Astrocyte of the cerebellum (primary cell): ENCODE results near the gene CD300C.
"Not testable (repeated sequence)": the region's sequence is repeated elsewhere in the genome, so short reads cannot be mapped to it uniquely, and the experiment has no call there.

ENCODE experiments used
- DNase-seq: peaks from one replicate; pipeline ENCODE4 v3.0.0-alpha.2; 2011; ENCODE audit warnings: low read depth
- H3K4me3 ChIP-seq: 2 replicates; pipeline ENCODE4 v1.5.1; 2011; ENCODE audit warnings: mild to moderate bottlenecking, low read depth, low read length, moderate library complexity
- in situ Hi-C: cut with HindIII; loops from 2 replicates; pipeline ENCODE4 v1.10.0; 2017; ENCODE audit warnings: low sequenced_read_pairs
- TF ChIP-seq, protein P1 (sequence below): IDR thresholded peaks from 2 replicates; pipeline ENCODE4 v1.5.1; 2012; ENCODE audit warnings: low read length, low read depth, moderate library complexity, mild to moderate bottlenecking; ENCODE audit errors: missing control alignments

The CD300C gene

GRCh38 chr17:74561586-74561985, 15.7 kb upstream of the CD300C start:
- in situ Hi-C loops = no loop called here
- DNase-seq = no peak
- TF ChIP-seq, protein P1, sequence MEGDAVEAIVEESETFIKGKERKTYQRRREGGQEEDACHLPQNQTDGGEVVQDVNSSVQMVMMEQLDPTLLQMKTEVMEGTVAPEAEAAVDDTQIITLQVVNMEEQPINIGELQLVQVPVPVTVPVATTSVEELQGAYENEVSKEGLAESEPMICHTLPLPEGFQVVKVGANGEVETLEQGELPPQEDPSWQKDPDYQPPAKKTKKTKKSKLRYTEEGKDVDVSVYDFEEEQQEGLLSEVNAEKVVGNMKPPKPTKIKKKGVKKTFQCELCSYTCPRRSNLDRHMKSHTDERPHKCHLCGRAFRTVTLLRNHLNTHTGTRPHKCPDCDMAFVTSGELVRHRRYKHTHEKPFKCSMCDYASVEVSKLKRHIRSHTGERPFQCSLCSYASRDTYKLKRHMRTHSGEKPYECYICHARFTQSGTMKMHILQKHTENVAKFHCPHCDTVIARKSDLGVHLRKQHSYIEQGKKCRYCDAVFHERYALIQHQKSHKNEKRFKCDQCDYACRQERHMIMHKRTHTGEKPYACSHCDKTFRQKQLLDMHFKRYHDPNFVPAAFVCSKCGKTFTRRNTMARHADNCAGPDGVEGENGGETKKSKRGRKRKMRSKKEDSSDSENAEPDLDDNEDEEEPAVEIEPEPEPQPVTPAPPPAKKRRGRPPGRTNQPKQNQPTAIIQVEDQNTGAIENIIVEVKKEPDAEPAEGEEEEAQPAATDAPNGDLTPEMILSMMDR = no peak

DNA sequence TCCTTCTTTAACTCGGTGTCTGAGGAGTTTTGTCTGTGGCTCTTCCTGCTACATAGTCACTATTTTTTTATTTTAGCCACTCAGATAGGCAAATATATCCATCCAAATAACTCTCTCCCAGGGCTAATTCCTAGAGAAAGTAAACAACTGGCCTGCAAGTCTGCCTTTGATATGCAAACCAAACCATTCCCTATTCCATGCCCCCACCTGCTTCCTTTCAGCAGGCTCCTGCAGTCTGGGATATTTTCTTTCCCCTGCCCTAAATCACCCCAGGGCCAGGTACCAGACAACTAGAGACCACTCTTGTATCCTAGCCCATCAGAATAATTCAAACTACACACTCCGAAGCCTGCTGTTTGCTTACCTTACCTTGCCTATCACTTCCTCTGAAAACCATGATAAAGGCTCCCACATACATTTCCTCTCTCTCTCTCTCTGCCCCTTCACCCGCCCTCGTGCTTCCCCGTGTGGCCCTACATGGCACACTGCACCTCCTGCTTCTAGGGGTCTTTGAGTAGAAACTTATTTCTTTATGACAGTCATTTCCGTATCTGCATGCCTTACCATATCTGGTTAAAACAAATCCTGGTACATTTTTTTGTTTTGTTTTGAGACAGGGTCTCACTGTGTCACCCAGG, 13.1 kb upstream of the CD300C start:
- in situ Hi-C loops = no loop called here
- TF ChIP-seq, protein P1 = no peak
- H3K4me3 ChIP-seq = no peak overlapping the region
- no peak for DNase-seq

More at GRCh38 chr17:74561586-74561985, 15.7 kb upstream of the CD300C start:
- no peak overlapping the region for H3K4me3 ChIP-seq

- H3K4me3 ChIP-seq, DNase-seq, in situ Hi-C loops: not testable (repeated sequence)
Measured at GRCh38 chr17:74558402-74558801, 12.5 kb upstream of the CD300C start.

GRCh38 chr17:74555427-74555940, 9.6 kb upstream of the CD300C start:
- TF ChIP-seq, protein P1 = no peak
- in situ Hi-C loops = no loop called here
- no peak for DNase-seq
- no peak overlapping the region for H3K4me3 ChIP-seq

- DNase-seq = no peak
- TF ChIP-seq, protein P1 = no peak
- H3K4me3 ChIP-seq = no peak overlapping the region
- in situ Hi-C loops = no loop called here
Measured at GRCh38 chr17:74554909-74555308, 9.0 kb upstream of the CD300C start.

DNA sequence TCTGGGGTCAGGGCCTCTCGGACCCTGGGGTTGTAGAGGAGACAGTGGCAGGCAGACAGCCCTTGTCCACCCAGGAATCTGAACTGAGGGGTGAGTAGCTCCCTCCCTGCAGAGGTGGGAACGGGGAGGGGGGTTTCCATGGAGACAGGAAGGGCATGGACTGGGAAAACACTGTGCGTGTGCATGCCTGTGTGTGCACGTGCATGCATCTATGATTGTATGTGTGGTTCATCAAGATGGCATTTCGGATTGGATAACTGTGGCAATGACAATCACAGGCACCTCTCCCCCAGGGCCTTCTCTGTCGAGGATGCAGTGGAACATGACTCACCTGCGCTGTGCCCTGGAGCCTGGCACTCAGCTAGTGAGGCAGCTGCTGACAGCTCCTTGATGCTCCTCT, 6.1 kb upstream of the CD300C start:
- TF ChIP-seq, protein P1 = no peak
- in situ Hi-C loops = no loop called here
- no peak for DNase-seq
- no peak overlapping the region for H3K4me3 ChIP-seq

- TF ChIP-seq, protein P1 = no peak
- in situ Hi-C loops = no loop called here
- DNase-seq = no peak
- no peak overlapping the region for H3K4me3 ChIP-seq
Measured at GRCh38 chr17:74550602-74551001, 4.7 kb upstream of the CD300C start.
